ENCODE measurements around the gene FOSL1. TPM values are rescaled to one million over a fixed set of nuclear protein-coding genes. Genes with fewer than 3 reads are reported as not detected.

Gene FOSL1
- total RNA-seq (2022) (2.7 and 3.9 TPM in 2 replicates), Bru-seq, nascent RNA (percentile 55 among the genes with signal in this experiment), BruChase-seq, experiment 1, labeled RNA remaining after a 2-hour chase (percentile 53 among the genes with signal in this experiment), BruChase-seq, experiment 2, labeled RNA remaining after a 6-hour chase (percentile 53 among the genes with signal in this experiment)
- long read RNA-seq, transcript FOSL1-201 (4 exons, 1,669 nt) = major isoform, 10 of 15 reads
- long read RNA-seq, partial matches to known transcripts = 1 of 15 reads
- long read RNA-seq, other reads (novel, unspliced or antisense) = 3 of 15 reads

- TF ChIP-seq, protein P1, sequence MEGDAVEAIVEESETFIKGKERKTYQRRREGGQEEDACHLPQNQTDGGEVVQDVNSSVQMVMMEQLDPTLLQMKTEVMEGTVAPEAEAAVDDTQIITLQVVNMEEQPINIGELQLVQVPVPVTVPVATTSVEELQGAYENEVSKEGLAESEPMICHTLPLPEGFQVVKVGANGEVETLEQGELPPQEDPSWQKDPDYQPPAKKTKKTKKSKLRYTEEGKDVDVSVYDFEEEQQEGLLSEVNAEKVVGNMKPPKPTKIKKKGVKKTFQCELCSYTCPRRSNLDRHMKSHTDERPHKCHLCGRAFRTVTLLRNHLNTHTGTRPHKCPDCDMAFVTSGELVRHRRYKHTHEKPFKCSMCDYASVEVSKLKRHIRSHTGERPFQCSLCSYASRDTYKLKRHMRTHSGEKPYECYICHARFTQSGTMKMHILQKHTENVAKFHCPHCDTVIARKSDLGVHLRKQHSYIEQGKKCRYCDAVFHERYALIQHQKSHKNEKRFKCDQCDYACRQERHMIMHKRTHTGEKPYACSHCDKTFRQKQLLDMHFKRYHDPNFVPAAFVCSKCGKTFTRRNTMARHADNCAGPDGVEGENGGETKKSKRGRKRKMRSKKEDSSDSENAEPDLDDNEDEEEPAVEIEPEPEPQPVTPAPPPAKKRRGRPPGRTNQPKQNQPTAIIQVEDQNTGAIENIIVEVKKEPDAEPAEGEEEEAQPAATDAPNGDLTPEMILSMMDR (IDR thresholded peaks at IDR 0.05; ENCODE audit: insufficient read depth in 1 of 2, low read depth in 1 of 2, low read length in 1 of 2, severe bottlenecking in 1 of 2, unreplicated experiment in 1 of 2) = no peak
- H3K27me3 ChIP-seq (replicated peaks; ENCODE audit: control insufficient read depth, insufficient read depth, low read length) = no peaks in the 10 kb centered on the region; the same call in 1 of the 2 replicates
- peak within 1 kb of the TSS; percentile 75 for H3K4me3 ChIP-seq (ENCODE audit: low read depth, low read length)
- Mint-ChIP-seq H3K27ac (ENCODE audit: unreplicated experiment) (peak within 1 kb of the TSS; percentile 76), H3K9me3 (ENCODE audit: unreplicated experiment) (no peaks in the 10 kb centered on the region), H3K4me3 (ENCODE audit: unreplicated experiment) (peak within 1 kb of the TSS; percentile 79), H3K27me3 (ENCODE audit: insufficient read depth, unreplicated experiment) (no peaks in the 10 kb centered on the region), H3K4me1 (ENCODE audit: low read depth, unreplicated experiment) (peaks cover 22% of the 10 kb centered on the region), H3K36me3 (ENCODE audit: insufficient read depth, unreplicated experiment) (peaks cover 16% of the 10 kb centered on the region)
- peak; percentile 97 for DNase-seq
- intact Hi-C loops (cut with micrococcal nuclease; ENCODE audit: unreplicated experiment) = loop anchor here (1.0 kb wide), 2 partner anchors 11 to 12 kb away; partner anchors contain the start of gene FIBP
- no peaks in the 10 kb centered on the region for H3K9me3 ChIP-seq
- CTCF ChIA-PET = interaction anchor here (0.6 to 4.3 kb wide), 5 partner anchors 10 to 82 kb away, joined by 7 to 36 read pairs (median 9); partner anchors contain the start of genes CCDC85B and FIBP
- POLR2A ChIA-PET = interaction anchor here (0.6 to 2.7 kb wide), 4 partner anchors 9 to 41 kb away, joined by 3 to 27 read pairs (median 4); partner anchors contain the start of gene CCDC85B
- H3K4me1 ChIP-seq = peaks cover 29% of the 10 kb centered on the region
- no peaks in the 10 kb centered on the region for H3K36me3 ChIP-seq (ENCODE audit: control insufficient read depth, insufficient read depth, low read length)
- BruUV-seq (replicated peaks) = no TSS peak
These were observed at the start of gene FOSL1 for GRCh38 chr11:65900125-65900898. Gene FOSL1 (minus strand): TSS chr11:65900388. CDS start chr11:65900339, 49 bp downstream.

DNA sequence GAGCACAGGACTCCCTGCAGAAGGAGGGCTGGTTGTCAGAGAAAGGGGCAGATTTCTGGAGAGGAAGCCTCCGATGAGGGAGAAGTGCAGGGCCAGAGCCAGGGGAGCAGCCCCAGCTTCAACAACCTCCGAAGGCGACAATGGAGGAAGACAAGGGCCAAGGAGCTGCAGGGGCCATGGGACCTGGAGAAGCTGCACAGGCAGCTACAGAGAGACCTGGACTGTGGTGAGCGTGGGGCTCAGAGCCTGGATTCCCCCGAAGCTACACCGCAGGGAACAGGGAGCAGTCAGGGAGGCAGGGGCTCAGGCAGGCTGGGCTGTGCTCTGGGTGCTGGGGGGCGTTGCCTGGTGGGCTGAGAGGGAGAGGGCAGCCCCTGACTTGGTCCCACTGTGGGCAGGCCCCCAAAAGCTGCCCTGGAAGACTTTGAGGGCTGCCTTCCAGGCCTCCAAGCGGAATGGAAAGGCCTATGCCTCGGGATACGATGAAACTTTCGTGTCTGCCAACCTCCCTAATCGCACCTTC is 47.5 kb upstream of the FOSL1 start:
- DNase-seq = no peak
- peaks cover 12% of the 10 kb centered on the region for H3K4me1 ChIP-seq
- H3K36me3 Mint-ChIP-seq (ENCODE audit: insufficient read depth, unreplicated experiment) = no peaks in the 10 kb centered on the region
- no peaks in the 10 kb centered on the region for H3K27me3 Mint-ChIP-seq (ENCODE audit: insufficient read depth, unreplicated experiment)
- no peaks in the 10 kb centered on the region for H3K9me3 Mint-ChIP-seq (ENCODE audit: unreplicated experiment)
- BruUV-seq (replicated peaks) = no TSS peak
- POLR2A ChIA-PET = no interaction called here
- H3K27ac Mint-ChIP-seq (ENCODE audit: unreplicated experiment) = no peak overlapping the region
- H3K27me3 ChIP-seq (replicated peaks; ENCODE audit: control insufficient read depth, insufficient read depth, low read length) = no peaks in the 10 kb centered on the region
- CTCF ChIA-PET = interaction anchor here (0.6 kb wide), 1 partner anchor 933 kb away, joined by 3 read pairs; no protein-coding TSS in a partner anchor
- H3K4me3 ChIP-seq (ENCODE audit: low read depth, low read length) = no peak overlapping the region
- H3K9me3 ChIP-seq = no peaks in the 10 kb centered on the region
- no peaks in the 10 kb centered on the region for H3K36me3 ChIP-seq (ENCODE audit: control insufficient read depth, insufficient read depth, low read length)
- H3K4me3 Mint-ChIP-seq (ENCODE audit: unreplicated experiment) = no peak overlapping the region
- TF ChIP-seq, protein P1 (IDR thresholded peaks at IDR 0.05; ENCODE audit: insufficient read depth in 1 of 2, low read depth in 1 of 2, low read length in 1 of 2, severe bottlenecking in 1 of 2, unreplicated experiment in 1 of 2) = no peak
- intact Hi-C loops (cut with micrococcal nuclease; ENCODE audit: unreplicated experiment) = no loop called here
- H3K4me1 Mint-ChIP-seq (ENCODE audit: low read depth, unreplicated experiment) = peaks cover 6% of the 10 kb centered on the region

DNA sequence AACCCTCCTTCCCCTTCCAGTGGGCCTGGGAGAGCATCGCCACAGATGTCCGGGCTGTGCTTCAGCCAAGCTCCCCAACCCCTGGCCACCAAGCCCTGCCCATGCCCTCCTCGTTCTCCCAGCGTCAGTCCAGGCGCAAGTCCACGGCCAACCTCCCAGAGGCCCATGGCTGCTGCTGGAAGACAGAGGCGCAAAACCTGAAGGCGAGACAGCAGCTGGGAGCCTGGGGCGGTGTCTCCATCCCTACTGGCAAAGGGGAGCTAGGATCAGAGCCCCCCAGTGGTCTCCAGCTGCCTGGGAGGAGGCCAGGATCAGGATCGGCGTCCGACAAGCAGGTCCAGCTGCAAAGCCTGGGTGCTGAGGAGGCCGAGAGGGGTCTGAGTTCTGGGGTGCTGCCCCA is 46.9 kb upstream of the FOSL1 start:
- H3K27ac Mint-ChIP-seq (ENCODE audit: unreplicated experiment) = no peak overlapping the region
- H3K4me3 Mint-ChIP-seq (ENCODE audit: unreplicated experiment) = no peak overlapping the region
- H3K4me1 Mint-ChIP-seq (ENCODE audit: low read depth, unreplicated experiment) = peaks cover 3% of the 10 kb centered on the region
- intact Hi-C loops (cut with micrococcal nuclease; ENCODE audit: unreplicated experiment) = no loop called here
- Histone ChIP-seq H3K4me1 (peaks cover 6% of the 10 kb centered on the region), H3K27me3 (replicated peaks; ENCODE audit: control insufficient read depth, insufficient read depth, low read length) (no peaks in the 10 kb centered on the region), H3K36me3 (ENCODE audit: control insufficient read depth, insufficient read depth, low read length) (no peaks in the 10 kb centered on the region), H3K9me3 (no peaks in the 10 kb centered on the region), H3K4me3 (ENCODE audit: low read depth, low read length) (no peak overlapping the region)
- DNase-seq = no peak
- POLR2A ChIA-PET = no interaction called here
- BruUV-seq (replicated peaks) = no TSS peak
- no peaks in the 10 kb centered on the region for H3K9me3 Mint-ChIP-seq (ENCODE audit: unreplicated experiment)
- H3K27me3 Mint-ChIP-seq (ENCODE audit: insufficient read depth, unreplicated experiment) = no peaks in the 10 kb centered on the region
- TF ChIP-seq, protein P1 (IDR thresholded peaks at IDR 0.05; ENCODE audit: insufficient read depth in 1 of 2, low read depth in 1 of 2, low read length in 1 of 2, severe bottlenecking in 1 of 2, unreplicated experiment in 1 of 2) = no peak
- no peaks in the 10 kb centered on the region for H3K36me3 Mint-ChIP-seq (ENCODE audit: insufficient read depth, unreplicated experiment)
- CTCF ChIA-PET = interaction anchor here (0.6 kb wide), 1 partner anchor 932 kb away, joined by 3 read pairs; no protein-coding TSS in a partner anchor

Data from Caco-2 (cell line).